Right cardiac atrium (tissue), 5 donors: ENCODE measurements around the gene DR1. TPM values are rescaled to one million over a fixed set of nuclear protein-coding genes. Genes with fewer than 3 reads are reported as not detected.

Experiments
- ATAC-seq, 2 donors: fragments of 200-7000 bp; cut with Tn5 transposase; one replicate each; pipeline versions ENCODE4 v1.8.0 to v1.9.1; 2020; ENCODE audit warnings: moderate library complexity in 2 of 2, mild to moderate bottlenecking in 1 of 2
- DNase-seq, 3 donors: peaks; one replicate each; pipeline ENCODE4 v3.0.0-alpha.2; 2020
- H3K27ac ChIP-seq: one replicate; pipeline ENCODE4 v1.5.1; 2013; ENCODE audit warnings: mild to moderate bottlenecking, low read length, control low read depth, moderate library complexity
- H3K27me3 ChIP-seq: one replicate; pipeline ENCODE4 v1.6.1; 2013; ENCODE audit not compliant: control insufficient read depth, insufficient read depth
- H3K4me1 ChIP-seq: one replicate; pipeline ENCODE4 v1.6.1; 2013; ENCODE audit warnings: low read length; ENCODE audit not compliant: control insufficient read depth, insufficient read depth
- H3K4me3 ChIP-seq: one replicate; pipeline ENCODE4 v1.5.1; 2013; ENCODE audit warnings: low read length, control low read depth
- H3K9me3 ChIP-seq: one replicate; pipeline ENCODE4 v1.6.1; 2013; ENCODE audit warnings: low read length; ENCODE audit not compliant: control insufficient read depth
- WGBS: extraction: QIAGEN DNeasy Blood & Tissue Kit; methylation state at CpG from one replicate; pipeline ENCODE4 v1.1.7; 2013; 5-methylcytosine and 5-hydroxymethylcytosine counted together
- intact Hi-C, 4 donors: fragments of 100-400 bp; cut with DNase I; formaldehyde crosslinking; loops; one replicate each; pipeline versions ENCODE4 v1.11.0 to v1.14.0; 2022 to 2023
- polyA plus RNA-seq: library from polyadenylated mRNA; stranded (reverse); fragments of 200-250 nt; gene quantifications from one replicate; pipeline ENCODE4 v1.2.3, GENCODE V29; 2013
- total RNA-seq, 4 donors: library from RNA; stranded (reverse); fragmentation: NEBNext Ultra II Directional; extraction: Animal tissue kit (Norgen Biotek cat#: 25700); gene quantifications; one replicate each; pipeline ENCODE4 v1.2.1, GENCODE V29; 2021
- donor health status: healthy with polysubstance abuse.
- donor health status: DM: no; HTN: yes; CAD: no.
- donor health status: DM: no; HTN: no; CAD: no.
- donor health status: DM: no; HTN: yes; CAD: no; lungs with severe emphysema.
- donor health status: DM: yes; HTN: yes; CAD: no.

The DR1 gene
- total and polyA plus RNA-seq, 5 donors, result 12.0 to 42.6 (median 40.3) TPM

GRCh38 chr1:93322349-93322748 lies 23.4 kb upstream of the DR1 start:
- no peak overlapping the region for H3K4me3 ChIP-seq
- intact Hi-C loops, result no loop called here
- H3K4me1 ChIP-seq, result no peaks in the 10 kb centered on the region
- DNase-seq (no peak), ATAC-seq (no peak)
- H3K27ac ChIP-seq, result no peak overlapping the region
- WGBS, result 95% methylated on average over 3 of the region's 3 CpGs
- H3K27me3 ChIP-seq, result no peaks in the 10 kb centered on the region
- no peaks in the 10 kb centered on the region for H3K9me3 ChIP-seq

GRCh38 chr1:93323185-93323820 lies 22.4 kb upstream of the DR1 start:
- no peak for DNase-seq
- H3K4me3 ChIP-seq, result no peak overlapping the region
- ATAC-seq, result no peak
- H3K9me3 ChIP-seq, result no peaks in the 10 kb centered on the region
- intact Hi-C loops, result no loop called here
- no peak overlapping the region for H3K27ac ChIP-seq
- 60% methylated on average over 3 of the region's 3 CpGs for WGBS
- no peaks in the 10 kb centered on the region for H3K27me3 ChIP-seq
- no peaks in the 10 kb centered on the region for H3K4me1 ChIP-seq

GRCh38 chr1:93324486-93325464 lies 20.9 kb upstream of the DR1 start:
- WGBS, result 82% methylated on average over 8 of the region's 8 CpGs

GRCh38 chr1:93328809-93329760 lies 16.6 kb upstream of the DR1 start:
- ATAC-seq, result no peak
- 55% methylated on average over 3 of the region's 3 CpGs for WGBS
- no peaks in the 10 kb centered on the region for H3K9me3 ChIP-seq
- H3K27me3 ChIP-seq, result no peaks in the 10 kb centered on the region
- intact Hi-C loops, result no loop called here
- H3K4me1 ChIP-seq, result no peaks in the 10 kb centered on the region
- DNase-seq, result no peak
- no peak overlapping the region for H3K27ac ChIP-seq
- H3K4me3 ChIP-seq, result no peak overlapping the region

More at GRCh38 chr1:93324486-93325464, 20.9 kb upstream of the DR1 start:
- no peaks in the 10 kb centered on the region for H3K4me1 ChIP-seq
- no peak overlapping the region for H3K4me3 ChIP-seq
- no peak for ATAC-seq
- DNase-seq, result no peak
- no peaks in the 10 kb centered on the region for H3K9me3 ChIP-seq
- intact Hi-C loops, result no loop called here
- H3K27me3 ChIP-seq, result no peaks in the 10 kb centered on the region
- no peak overlapping the region for H3K27ac ChIP-seq

DNA sequence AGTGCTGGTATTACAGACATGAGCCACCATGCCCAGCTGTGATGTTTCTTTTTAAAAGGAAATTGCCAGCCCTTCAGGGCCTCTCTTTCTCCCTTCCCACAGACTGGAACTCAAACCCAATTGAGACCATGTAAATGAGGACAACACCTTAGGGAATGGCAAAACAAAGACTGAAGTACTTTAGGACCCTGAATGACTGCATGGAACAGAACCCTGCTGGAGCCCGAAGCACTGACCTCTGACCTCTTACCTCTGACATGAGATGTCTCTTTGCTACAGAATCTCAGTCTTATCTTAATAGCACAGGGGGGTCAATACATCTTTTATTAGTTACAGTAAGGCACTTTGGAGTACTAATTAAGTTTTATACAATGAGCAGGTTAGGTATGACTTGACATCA lies 15.5 kb upstream of the DR1 start:
- 56% methylated on average over 1 of the region's 1 CpG for WGBS
- no peaks in the 10 kb centered on the region for H3K4me1 ChIP-seq
- no peak for ATAC-seq
- DNase-seq, result no peak
- no peaks in the 10 kb centered on the region for H3K27me3 ChIP-seq
- no peak overlapping the region for H3K4me3 ChIP-seq
- no peak overlapping the region for H3K27ac ChIP-seq
- intact Hi-C loops, result no loop called here
- no peaks in the 10 kb centered on the region for H3K9me3 ChIP-seq

DNA sequence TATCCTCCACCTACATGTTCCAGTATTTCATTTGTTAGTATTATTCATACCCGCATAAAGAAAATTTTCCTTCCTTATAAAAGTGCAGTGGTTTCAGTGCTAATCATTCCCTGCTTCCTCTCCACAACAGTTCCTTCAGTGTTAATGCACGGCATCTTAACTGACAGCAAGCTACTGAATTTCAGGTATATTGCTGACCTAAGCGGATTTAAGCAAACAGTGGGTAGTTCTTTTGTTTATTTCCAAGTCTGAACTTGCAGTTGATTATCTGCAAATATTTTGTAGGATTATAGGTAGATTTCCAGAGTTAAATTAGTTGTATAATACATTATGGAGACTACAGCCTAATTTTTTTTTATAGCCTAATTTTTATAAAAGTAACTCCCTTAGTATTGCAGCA lies 15.1 kb upstream of the DR1 start:
- DNase-seq (no peak), ATAC-seq (no peak)
- no peak overlapping the region for H3K4me3 ChIP-seq
- no peaks in the 10 kb centered on the region for H3K9me3 ChIP-seq
- 87% methylated on average over 3 of the region's 3 CpGs for WGBS
- intact Hi-C loops, result no loop called here
- H3K4me1 ChIP-seq, result no peaks in the 10 kb centered on the region
- H3K27ac ChIP-seq, result no peak overlapping the region
- H3K27me3 ChIP-seq, result no peaks in the 10 kb centered on the region

- Histone ChIP-seq H3K4me1 (no peaks in the 10 kb centered on the region), H3K9me3 (no peaks in the 10 kb centered on the region), H3K27me3 (no peaks in the 10 kb centered on the region), H3K4me3 (no peak overlapping the region), H3K27ac (no peak overlapping the region)
- DNase-seq (no peak), ATAC-seq (no peak)
- intact Hi-C loops, result no loop called here
- WGBS, result 92% methylated on average over 2 of the region's 2 CpGs
Observed at GRCh38 chr1:93331412-93331811, 14.3 kb upstream of the DR1 start.

DNA sequence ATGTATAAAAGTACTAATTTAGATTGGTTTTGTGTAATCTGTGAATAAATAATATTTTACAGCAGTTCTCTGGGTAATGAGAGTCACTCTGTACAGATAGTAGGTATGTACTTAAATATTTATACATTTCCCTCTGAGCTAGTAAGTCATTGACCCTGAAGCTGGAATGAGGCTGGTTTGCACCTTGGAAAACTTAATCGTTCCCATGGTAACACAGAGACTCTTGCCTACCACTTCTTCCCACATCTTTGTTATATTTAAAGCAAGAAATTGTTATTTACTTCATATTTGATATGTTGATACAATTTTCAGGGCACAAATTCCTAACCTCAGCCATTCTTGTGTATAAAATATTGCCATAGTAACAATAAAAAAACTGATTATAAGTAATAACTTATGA lies 13.3 kb upstream of the DR1 start:
- intact Hi-C loops, result no loop called here
- no peak for DNase-seq
- no peak overlapping the region for H3K4me3 ChIP-seq
- ATAC-seq, result no peak
- H3K27me3 ChIP-seq, result no peaks in the 10 kb centered on the region
- no peaks in the 10 kb centered on the region for H3K4me1 ChIP-seq
- 84% methylated on average over 1 of the region's 1 CpG for WGBS
- H3K9me3 ChIP-seq, result no peaks in the 10 kb centered on the region
- H3K27ac ChIP-seq, result no peak overlapping the region

GRCh38 chr1:93338387-93339146 lies 7.1 kb upstream of the DR1 start:
- H3K27ac ChIP-seq, result no peak overlapping the region
- WGBS, result 68% methylated on average over 5 of the region's 5 CpGs
- no peaks in the 10 kb centered on the region for H3K9me3 ChIP-seq
- no peaks in the 10 kb centered on the region for H3K4me1 ChIP-seq
- no peaks in the 10 kb centered on the region for H3K27me3 ChIP-seq
- intact Hi-C loops, result no loop called here
- no peak for DNase-seq
- no peak for ATAC-seq
- no peak overlapping the region for H3K4me3 ChIP-seq

- DNase-seq (no peak), ATAC-seq (no peak)
- no peak overlapping the region for H3K4me3 ChIP-seq
- intact Hi-C loops, result no loop called here
- WGBS, result 32% methylated on average over 3 of the region's 3 CpGs
- no peaks in the 10 kb centered on the region for H3K9me3 ChIP-seq
- H3K27me3 ChIP-seq, result no peaks in the 10 kb centered on the region
- no peaks in the 10 kb centered on the region for H3K4me1 ChIP-seq
- H3K27ac ChIP-seq, result no peak overlapping the region
Observed at GRCh38 chr1:93339171-93339697, 6.5 kb upstream of the DR1 start.
